GM23338 (cell line): ENCODE results near the gene LCNL1. TPM values are rescaled to one million over a fixed set of nuclear protein-coding genes. Genes with fewer than 3 reads are reported as not detected.

Source experiments
- ATAC-seq: fragments of 200-7000 bp; cut with Tn5 transposase; 3 replicates; pipeline ENCODE4 v1.9.1; 2020
- DNase-seq: peaks from one replicate; pipeline ENCODE4 v3.0.0-alpha.2; 2015; ENCODE audit warnings: low spot score
- H2AFZ ChIP-seq: fragments of 200-600 bp; sonication (generic); 2 replicates; pipeline ENCODE4 v1.8.0; 2016; ENCODE audit warnings: antibody characterized with exemption, mild to moderate bottlenecking, moderate library complexity
- H3F3A ChIP-seq: fragments of 200-600 bp; sonication (generic); replicated peaks from 2 replicates; pipeline ENCODE4 v1.8.0; 2017; ENCODE audit warnings: antibody characterized with exemption, mixed run types, low read depth
- H3K27ac ChIP-seq: fragments of 200-600 bp; sonication (generic); 2 replicates; pipeline ENCODE4 v1.6.1; 2016; ENCODE audit warnings: low read depth
- H3K27me3 ChIP-seq: fragments of 200-600 bp; sonication (generic); 2 replicates; pipeline ENCODE4 v1.8.0; 2016; ENCODE audit warnings: mild to moderate bottlenecking, mixed run types, moderate library complexity; ENCODE audit not compliant: insufficient read depth
- H3K36me3 ChIP-seq: fragments of 200-600 bp; sonication (generic); 2 replicates; pipeline ENCODE4 v1.8.0; 2016; ENCODE audit warnings: mild to moderate bottlenecking; ENCODE audit not compliant: insufficient read depth
- H3K4me1 ChIP-seq: fragments of 200-600 bp; sonication (generic); 2 replicates; pipeline ENCODE4 v1.8.0; 2016; ENCODE audit warnings: mild to moderate bottlenecking, moderate library complexity; ENCODE audit not compliant: insufficient read depth
- H3K4me2 ChIP-seq: fragments of 200-600 bp; sonication (generic); 2 replicates; pipeline ENCODE4 v1.7.1; 2017; ENCODE audit warnings: mixed run types
- H3K4me3 ChIP-seq: fragments of 200-600 bp; sonication (generic); 2 replicates; pipeline ENCODE4 v1.6.1; 2016; ENCODE audit warnings: mixed run types
- H3K79me2 ChIP-seq: fragments of 200-600 bp; sonication (generic); replicated peaks from 2 replicates; pipeline ENCODE4 v1.8.0; 2017; ENCODE audit warnings: mild to moderate bottlenecking; ENCODE audit not compliant: insufficient read depth
- H3K9me2 ChIP-seq: fragments of 200-600 bp; sonication (generic); 2 replicates; pipeline ENCODE4 v1.8.0; 2017; ENCODE audit not compliant: insufficient read depth
- H4K20me1 ChIP-seq: fragments of 200-600 bp; sonication (generic); replicated peaks from 2 replicates; pipeline ENCODE4 v1.8.0; 2017; ENCODE audit warnings: mild to moderate bottlenecking; ENCODE audit not compliant: insufficient read depth
- H3K27ac Mint-ChIP-seq: 2 replicates; pipeline ENCODE4 v1.8.0; 2020; ENCODE audit warnings: inconsistent platforms, mild to moderate bottlenecking, moderate library complexity, mixed read lengths
- H3K27me3 Mint-ChIP-seq: 3 replicates; pipeline ENCODE4 v1.8.0; 2022; ENCODE audit warnings: low read depth, mild to moderate bottlenecking, moderate library complexity, mixed read lengths, inconsistent platforms; ENCODE audit not compliant: insufficient read depth, poor library complexity
- H3K36me3 Mint-ChIP-seq: 3 replicates; pipeline ENCODE4 v1.8.0; 2021; ENCODE audit warnings: low read depth, mild to moderate bottlenecking, inconsistent platforms, moderate library complexity, mixed read lengths
- H3K4me1 Mint-ChIP-seq: 3 replicates; pipeline ENCODE4 v1.8.0; 2020; ENCODE audit warnings: mild to moderate bottlenecking, inconsistent platforms, mixed read lengths
- H3K4me3 Mint-ChIP-seq: 3 replicates; pipeline ENCODE4 v1.8.0; 2021; ENCODE audit warnings: moderate library complexity, mild to moderate bottlenecking, inconsistent platforms, mixed read lengths
- H3K9me3 Mint-ChIP-seq: 3 replicates; pipeline ENCODE4 v1.8.0; 2020; ENCODE audit warnings: moderate library complexity, mild to moderate bottlenecking, inconsistent platforms, mixed read lengths
- CREB1 ChIP-seq: fragments of 250-450 bp; sonication (Bioruptor Pico); IDR thresholded peaks from 2 replicates; pipeline ENCODE4 v1.5.0; 2020; ENCODE audit warnings: low read depth, mild to moderate bottlenecking, moderate library complexity
- POLR2AphosphoS5 ChIP-seq: IDR thresholded peaks from 2 replicates; pipeline ENCODE4 v1.6.1; 2016; ENCODE audit warnings: antibody characterized with exemption, low read depth
- ZNF114 ChIP-seq: fragments of 250-450 bp; sonication (Bioruptor Pico); IDR thresholded peaks from 2 replicates; pipeline ENCODE4 v1.5.0; 2020; ENCODE audit warnings: mild to moderate bottlenecking, moderate library complexity
- polyA plus RNA-seq: library from polyadenylated mRNA; unstranded; fragments of >200 nt; fragmentation: Nextera tagmentation; extraction: Ambion mirVana; gene quantifications from 2 replicates; pipeline ENCODE4 v1.2.1, GENCODE V29; 2016
- total RNA-seq: library from RNA; depleted of rRNA; stranded (reverse); fragments of >200 nt; shearing (Covaris generic); gene quantifications from 2 replicates; pipeline ENCODE4 v1.2.3, GENCODE V29; 2014
- TF ChIP-seq, protein P1 (sequence below): fragments of 250-450 bp; sonication (Bioruptor Pico); IDR thresholded peaks from 2 replicates; pipeline ENCODE4 v1.5.0; 2020; ENCODE audit warnings: mild to moderate bottlenecking, moderate library complexity
- TF ChIP-seq, protein P2 (sequence below): IDR thresholded peaks from 2 replicates; pipeline ENCODE4 v1.6.1; 2016; ENCODE audit warnings: antibody characterized with exemption

LCNL1 gene
- total and polyA plus RNA-seq, 2 experiments from 2014 or later: 0.11 TPM; not detected in 1

DNA sequence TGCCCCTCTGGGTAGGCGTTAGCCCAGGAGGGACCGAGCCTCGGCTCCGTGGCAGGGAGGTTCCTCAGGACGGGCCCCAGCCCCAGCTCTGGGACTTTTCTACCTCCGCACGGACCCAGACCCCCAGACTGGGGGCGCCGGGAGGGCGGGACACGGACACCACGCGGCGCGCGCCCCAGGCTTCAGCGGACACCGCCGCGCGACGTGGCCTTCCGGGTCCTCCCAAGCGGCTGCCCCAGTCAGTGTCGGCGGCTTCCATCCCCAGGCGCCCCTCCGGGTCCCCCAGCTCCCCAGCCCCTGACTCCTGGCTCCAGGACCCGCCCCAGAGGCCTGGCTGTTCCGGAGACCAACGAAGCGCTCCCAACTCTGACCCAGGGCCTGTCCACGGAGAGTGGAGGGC is 3.1 kb downstream of the LCNL1 start (continued):
- TF ChIP-seq, protein P1, sequence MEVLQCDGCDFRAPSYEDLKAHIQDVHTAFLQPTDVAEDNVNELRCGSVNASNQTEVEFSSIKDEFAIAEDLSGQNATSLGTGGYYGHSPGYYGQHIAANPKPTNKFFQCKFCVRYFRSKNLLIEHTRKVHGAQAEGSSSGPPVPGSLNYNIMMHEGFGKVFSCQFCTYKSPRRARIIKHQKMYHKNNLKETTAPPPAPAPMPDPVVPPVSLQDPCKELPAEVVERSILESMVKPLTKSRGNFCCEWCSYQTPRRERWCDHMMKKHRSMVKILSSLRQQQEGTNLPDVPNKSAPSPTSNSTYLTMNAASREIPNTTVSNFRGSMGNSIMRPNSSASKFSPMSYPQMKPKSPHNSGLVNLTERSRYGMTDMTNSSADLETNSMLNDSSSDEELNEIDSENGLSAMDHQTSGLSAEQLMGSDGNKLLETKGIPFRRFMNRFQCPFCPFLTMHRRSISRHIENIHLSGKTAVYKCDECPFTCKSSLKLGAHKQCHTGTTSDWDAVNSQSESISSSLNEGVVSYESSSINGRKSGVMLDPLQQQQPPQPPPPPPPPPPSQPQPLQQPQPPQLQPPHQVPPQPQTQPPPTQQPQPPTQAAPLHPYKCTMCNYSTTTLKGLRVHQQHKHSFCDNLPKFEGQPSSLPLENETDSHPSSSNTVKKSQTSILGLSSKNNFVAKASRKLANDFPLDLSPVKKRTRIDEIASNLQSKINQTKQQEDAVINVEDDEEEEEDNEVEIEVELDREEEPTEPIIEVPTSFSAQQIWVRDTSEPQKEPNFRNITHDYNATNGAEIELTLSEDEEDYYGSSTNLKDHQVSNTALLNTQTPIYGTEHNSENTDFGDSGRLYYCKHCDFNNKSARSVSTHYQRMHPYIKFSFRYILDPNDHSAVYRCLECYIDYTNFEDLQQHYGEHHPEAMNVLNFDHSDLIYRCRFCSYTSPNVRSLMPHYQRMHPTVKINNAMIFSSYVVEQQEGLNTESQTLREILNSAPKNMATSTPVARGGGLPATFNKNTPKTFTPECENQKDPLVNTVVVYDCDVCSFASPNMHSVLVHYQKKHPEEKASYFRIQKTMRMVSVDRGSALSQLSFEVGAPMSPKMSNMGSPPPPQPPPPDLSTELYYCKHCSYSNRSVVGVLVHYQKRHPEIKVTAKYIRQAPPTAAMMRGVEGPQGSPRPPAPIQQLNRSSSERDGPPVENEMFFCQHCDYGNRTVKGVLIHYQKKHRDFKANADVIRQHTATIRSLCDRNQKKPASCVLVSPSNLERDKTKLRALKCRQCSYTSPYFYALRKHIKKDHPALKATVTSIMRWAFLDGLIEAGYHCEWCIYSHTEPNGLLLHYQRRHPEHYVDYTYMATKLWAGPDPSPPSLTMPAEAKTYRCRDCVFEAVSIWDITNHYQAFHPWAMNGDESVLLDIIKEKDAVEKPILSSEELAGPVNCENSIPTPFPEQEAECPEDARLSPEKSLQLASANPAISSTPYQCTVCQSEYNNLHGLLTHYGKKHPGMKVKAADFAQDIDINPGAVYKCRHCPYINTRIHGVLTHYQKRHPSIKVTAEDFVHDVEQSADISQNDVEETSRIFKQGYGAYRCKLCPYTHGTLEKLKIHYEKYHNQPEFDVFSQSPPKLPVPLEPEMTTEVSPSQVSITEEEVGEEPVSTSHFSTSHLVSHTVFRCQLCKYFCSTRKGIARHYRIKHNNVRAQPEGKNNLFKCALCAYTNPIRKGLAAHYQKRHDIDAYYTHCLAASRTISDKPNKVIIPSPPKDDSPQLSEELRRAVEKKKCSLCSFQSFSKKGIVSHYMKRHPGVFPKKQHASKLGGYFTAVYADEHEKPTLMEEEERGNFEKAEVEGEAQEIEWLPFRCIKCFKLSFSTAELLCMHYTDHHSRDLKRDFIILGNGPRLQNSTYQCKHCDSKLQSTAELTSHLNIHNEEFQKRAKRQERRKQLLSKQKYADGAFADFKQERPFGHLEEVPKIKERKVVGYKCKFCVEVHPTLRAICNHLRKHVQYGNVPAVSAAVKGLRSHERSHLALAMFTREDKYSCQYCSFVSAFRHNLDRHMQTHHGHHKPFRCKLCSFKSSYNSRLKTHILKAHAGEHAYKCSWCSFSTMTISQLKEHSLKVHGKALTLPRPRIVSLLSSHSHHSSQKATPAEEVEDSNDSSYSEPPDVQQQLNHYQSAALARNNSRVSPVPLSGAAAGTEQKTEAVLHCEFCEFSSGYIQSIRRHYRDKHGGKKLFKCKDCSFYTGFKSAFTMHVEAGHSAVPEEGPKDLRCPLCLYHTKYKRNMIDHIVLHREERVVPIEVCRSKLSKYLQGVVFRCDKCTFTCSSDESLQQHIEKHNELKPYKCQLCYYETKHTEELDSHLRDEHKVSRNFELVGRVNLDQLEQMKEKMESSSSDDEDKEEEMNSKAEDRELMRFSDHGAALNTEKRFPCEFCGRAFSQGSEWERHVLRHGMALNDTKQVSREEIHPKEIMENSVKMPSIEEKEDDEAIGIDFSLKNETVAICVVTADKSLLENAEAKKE: no peak
- TF ChIP-seq POLR2AphosphoS5: no peak

DNA sequence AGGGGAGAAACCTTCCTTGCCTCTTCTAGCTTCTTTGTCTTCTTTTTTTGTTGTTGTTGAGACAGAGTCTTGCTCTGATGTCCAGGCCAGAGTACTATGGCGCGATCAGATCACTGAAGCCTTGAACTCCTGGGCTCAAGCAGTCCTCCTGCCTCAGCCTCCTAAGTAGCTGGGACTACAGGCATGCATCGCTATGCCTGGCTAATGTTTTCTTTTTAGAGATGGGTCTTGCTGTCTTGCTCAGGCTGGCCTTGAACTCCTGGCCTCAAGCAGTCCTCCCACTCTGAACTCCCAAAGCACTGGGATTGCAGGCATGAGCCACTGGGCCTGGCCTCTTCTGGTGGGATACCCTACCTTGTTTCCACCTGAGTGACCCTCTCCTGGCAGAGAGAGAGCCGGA is 6.1 kb downstream of the LCNL1 start:
- H3K4me1 Mint-ChIP-seq: no peaks in the 10 kb centered on the region; the same call in 2 of the 3 replicates
- no peaks in the 10 kb centered on the region for H4K20me1 ChIP-seq
- TF ChIP-seq ZNF114 (CRISPR knock-in tag): no peak
- TF ChIP-seq, protein P2, sequence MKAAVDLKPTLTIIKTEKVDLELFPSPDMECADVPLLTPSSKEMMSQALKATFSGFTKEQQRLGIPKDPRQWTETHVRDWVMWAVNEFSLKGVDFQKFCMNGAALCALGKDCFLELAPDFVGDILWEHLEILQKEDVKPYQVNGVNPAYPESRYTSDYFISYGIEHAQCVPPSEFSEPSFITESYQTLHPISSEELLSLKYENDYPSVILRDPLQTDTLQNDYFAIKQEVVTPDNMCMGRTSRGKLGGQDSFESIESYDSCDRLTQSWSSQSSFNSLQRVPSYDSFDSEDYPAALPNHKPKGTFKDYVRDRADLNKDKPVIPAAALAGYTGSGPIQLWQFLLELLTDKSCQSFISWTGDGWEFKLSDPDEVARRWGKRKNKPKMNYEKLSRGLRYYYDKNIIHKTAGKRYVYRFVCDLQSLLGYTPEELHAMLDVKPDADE: no peak
- TF ChIP-seq, protein P1: no peak
- no peak for TF ChIP-seq CREB1

More for the DNA sequence above, 6.1 kb downstream of the LCNL1 start:
- no peak overlapping the region for H3K4me2 ChIP-seq
- no peak for DNase-seq
- Mint-ChIP-seq H3K4me3 (no peak overlapping the region), H3K27ac (no peak overlapping the region), H3K27me3 (peaks cover 39% of the 10 kb centered on the region), H3K36me3 (no peaks in the 10 kb centered on the region; the same call in 2 of the 3 replicates), H3K9me3 (peaks cover 10% of the 10 kb centered on the region)
- ATAC-seq: no peak
- no peaks in the 10 kb centered on the region for H3F3A ChIP-seq
- H3K27ac ChIP-seq: no peak overlapping the region
- no peaks in the 10 kb centered on the region for H3K79me2 ChIP-seq
- H2AFZ ChIP-seq: no peak overlapping the region
- H3K27me3 ChIP-seq: peaks cover 56% of the 10 kb centered on the region
- H3K4me1 ChIP-seq: peaks cover 3% of the 10 kb centered on the region; the same call in 1 of the 2 replicates
- H3K4me3 ChIP-seq: no peak overlapping the region
- no peaks in the 10 kb centered on the region for H3K9me2 ChIP-seq
- H3K36me3 ChIP-seq: no peaks in the 10 kb centered on the region
